Measurements from ENCODE around the gene MFN2.

- TF ChIP-seq EZH2 (IDR thresholded peaks at IDR 0.05; ENCODE audit: borderline replicate concordance, low read depth, low read length, severe bottlenecking) (no peak), CTCF (IDR thresholded peaks at IDR 0.05; ENCODE audit: borderline replicate concordance, extremely low read depth, low read length, poor library complexity, severe bottlenecking) (no peak)
Observed at GRCh38 chr1:12055259-12055658, 75.0 kb downstream of the MFN2 start.
